H1 (cell line): ENCODE data around the gene PLXNA4.

ENCODE experiments used
- MAFK ChIP-seq: IDR thresholded peaks from 2 replicates; pipeline ENCODE4 v1.6.1; 2012; ENCODE audit warnings: low read depth, mild to moderate bottlenecking, improper control_type of control experiment, low read length
- RBBP5 ChIP-seq: IDR thresholded peaks from 2 replicates; pipeline ENCODE4 v1.7.1; 2012; ENCODE audit warnings: low read depth, mild to moderate bottlenecking, inconsistent platforms, low read length, moderate library complexity, borderline replicate concordance
- SP1 ChIP-seq: IDR thresholded peaks from 2 replicates; pipeline ENCODE4 v1.6.1; 2011; ENCODE audit warnings: low read depth, low read length
- TF ChIP-seq, protein P1 (sequence below), 3 experiments: IDR thresholded peaks; 1 replicate in 2 of 3; 2 replicates in 1 of 3; pipeline versions ENCODE4 v1.5.1 to v1.6.1; 2011; ENCODE audit warnings: low read length in 3 of 3, mild to moderate bottlenecking in 3 of 3, inconsistent platforms in 2 of 3, low read depth in 1 of 3, moderate library complexity in 1 of 3; ENCODE audit not compliant: insufficient read depth in 1 of 3; ENCODE audit errors: control extremely low read depth in 1 of 3

GRCh38 chr7:132176719-132177118 lies 399.6 kb downstream of the PLXNA4 start:
- TF ChIP-seq SP1 (no peak), MAFK (no peak), RBBP5 (no peak)
- TF ChIP-seq, protein P1, sequence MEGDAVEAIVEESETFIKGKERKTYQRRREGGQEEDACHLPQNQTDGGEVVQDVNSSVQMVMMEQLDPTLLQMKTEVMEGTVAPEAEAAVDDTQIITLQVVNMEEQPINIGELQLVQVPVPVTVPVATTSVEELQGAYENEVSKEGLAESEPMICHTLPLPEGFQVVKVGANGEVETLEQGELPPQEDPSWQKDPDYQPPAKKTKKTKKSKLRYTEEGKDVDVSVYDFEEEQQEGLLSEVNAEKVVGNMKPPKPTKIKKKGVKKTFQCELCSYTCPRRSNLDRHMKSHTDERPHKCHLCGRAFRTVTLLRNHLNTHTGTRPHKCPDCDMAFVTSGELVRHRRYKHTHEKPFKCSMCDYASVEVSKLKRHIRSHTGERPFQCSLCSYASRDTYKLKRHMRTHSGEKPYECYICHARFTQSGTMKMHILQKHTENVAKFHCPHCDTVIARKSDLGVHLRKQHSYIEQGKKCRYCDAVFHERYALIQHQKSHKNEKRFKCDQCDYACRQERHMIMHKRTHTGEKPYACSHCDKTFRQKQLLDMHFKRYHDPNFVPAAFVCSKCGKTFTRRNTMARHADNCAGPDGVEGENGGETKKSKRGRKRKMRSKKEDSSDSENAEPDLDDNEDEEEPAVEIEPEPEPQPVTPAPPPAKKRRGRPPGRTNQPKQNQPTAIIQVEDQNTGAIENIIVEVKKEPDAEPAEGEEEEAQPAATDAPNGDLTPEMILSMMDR (IDR thresholded peaks at IDR 0.05; ENCODE audit: control extremely low read depth in 1 of 3, insufficient read depth in 1 of 3, low read depth in 1 of 3, low read length in 3 of 3), result no peak
